Measurements from ENCODE around the gene PNPLA7. TPM values are rescaled to one million over a fixed set of nuclear protein-coding genes. Genes with fewer than 3 reads are reported as not detected.
"Not testable (repeated sequence)": the region's sequence is repeated elsewhere in the genome, so short reads cannot be mapped to it uniquely, and the experiment has no call there.

The PNPLA7 gene
- total RNA-seq, 1 experiment from 2014 or later, result 1.8 TPM

- H3K27ac ChIP-seq (ENCODE audit: low read depth, low read length); H3K4me3 ChIP-seq (replicated peaks in 1 of 2; ENCODE audit: low read depth in 1 of 2, low read length in 2 of 2); POLR2A ChIA-PET; H4K20me1 ChIP-seq (ENCODE audit: insufficient read depth); ATAC-seq; BruUV-seq (replicated peaks); DNase-seq (ENCODE audit: low read depth, low spot score); H3K4me2 ChIP-seq (ENCODE audit: low read length); CTCF ChIA-PET; H3K27me3 ChIP-seq (ENCODE audit: insufficient read depth, low read length); intact Hi-C loops (cut with micrococcal nuclease); H3K9ac ChIP-seq (ENCODE audit: low read length); H3K79me2 ChIP-seq (ENCODE audit: insufficient read depth, low read length); H3K36me3 ChIP-seq (ENCODE audit: control insufficient read depth in 1 of 2, insufficient read depth in 2 of 2, low read length in 2 of 2); H3K9me3 ChIP-seq (ENCODE audit: control insufficient read depth in 1 of 2, insufficient read depth in 1 of 2, low read depth in 1 of 2, low read length in 2 of 2); H3K9me2 ChIP-seq (ENCODE audit: insufficient read depth); RAD21 ChIA-PET (ENCODE audit: low non-redundant PET in 1 of 2, low total read pairs in 2 of 2, uncharacterized antibody in 2 of 2, unreplicated experiment in 2 of 2); H3K4me1 ChIP-seq (ENCODE audit: control insufficient read depth in 1 of 2, insufficient read depth in 2 of 2, low read length in 2 of 2); H2AFZ ChIP-seq (ENCODE audit: low read depth, low read length, poor library complexity, severe bottlenecking): not testable (repeated sequence)
Measured at GRCh38 chr9:137513136-137513535, 37.1 kb downstream of the PNPLA7 start.

- Histone ChIP-seq H2AFZ (ENCODE audit: low read depth, low read length, poor library complexity, severe bottlenecking) (no peak overlapping the region), H3K4me3 (replicated peaks in 1 of 2; ENCODE audit: low read depth in 1 of 2, low read length in 2 of 2) (no peak overlapping the region), H3K27ac (ENCODE audit: low read depth, low read length) (no peak overlapping the region), H4K20me1 (ENCODE audit: insufficient read depth) (no peaks in the 10 kb centered on the region), H3K27me3 (ENCODE audit: insufficient read depth, low read length) (no peaks in the 10 kb centered on the region), H3K36me3 (ENCODE audit: control insufficient read depth in 1 of 2, insufficient read depth in 2 of 2, low read length in 2 of 2) (no peaks in the 10 kb centered on the region), H3K79me2 (ENCODE audit: insufficient read depth, low read length) (no peaks in the 10 kb centered on the region), H3K9ac (ENCODE audit: low read length) (no peak overlapping the region), H3K9me2 (ENCODE audit: insufficient read depth) (no peaks in the 10 kb centered on the region), H3K9me3 (ENCODE audit: control insufficient read depth in 1 of 2, insufficient read depth in 1 of 2, low read depth in 1 of 2, low read length in 2 of 2) (no peaks in the 10 kb centered on the region), H3K4me1 (ENCODE audit: control insufficient read depth in 1 of 2, insufficient read depth in 2 of 2, low read length in 2 of 2) (no peaks in the 10 kb centered on the region), H3K4me2 (ENCODE audit: low read length) (no peak overlapping the region)
- intact Hi-C loops (cut with micrococcal nuclease), result no loop called here
- no peak for TF ChIP-seq ZFX (IDR thresholded peaks at IDR 0.05)
- TF ChIP-seq POLR2A (IDR thresholded peaks at IDR 0.05; ENCODE audit: borderline replicate concordance, extremely low read depth, insufficient read depth, insufficient read length), result no peak
- no peak for TF ChIP-seq POLR2AphosphoS5 (IDR thresholded peaks at IDR 0.05; ENCODE audit: low read depth, low read length)
- no peak for TF ChIP-seq CBX3 (IDR thresholded peaks at IDR 0.05; ENCODE audit: low read depth)
- TF ChIP-seq CEBPB (IDR thresholded peaks at IDR 0.05; ENCODE audit: low read depth), result no peak
- TF ChIP-seq SIN3A (IDR thresholded peaks at IDR 0.05; ENCODE audit: low read depth), result no peak
- no peak for TF ChIP-seq MAX (IDR thresholded peaks at IDR 0.05)
- TF ChIP-seq SRF (IDR thresholded peaks at IDR 0.05; ENCODE audit: low read depth), result no peak
- TF ChIP-seq SP1 (IDR thresholded peaks at IDR 0.05; ENCODE audit: low read depth), result no peak
- TF ChIP-seq EZH2phosphoT487 (IDR thresholded peaks at IDR 0.05; ENCODE audit: borderline replicate concordance), result no peak
- no TSS peak for BruUV-seq (replicated peaks)
- DNase-seq (ENCODE audit: low read depth, low spot score) (no peak), ATAC-seq (no peak)
- POLR2A ChIA-PET, result no interaction called here
- CTCF ChIA-PET, result no interaction called here
- RAD21 ChIA-PET (ENCODE audit: low non-redundant PET in 1 of 2, low total read pairs in 2 of 2, uncharacterized antibody in 2 of 2, unreplicated experiment in 2 of 2), result no interaction called here
Measured at GRCh38 chr9:137511758-137512463, 38.3 kb downstream of the PNPLA7 start.

GRCh38 chr9:137511126-137511525 is 39.1 kb downstream of the PNPLA7 start:
- ATAC-seq; DNase-seq (ENCODE audit: low read depth, low spot score); intact Hi-C loops (cut with micrococcal nuclease); H3K9ac ChIP-seq (ENCODE audit: low read length); CTCF ChIA-PET; POLR2A ChIA-PET; H3K4me2 ChIP-seq (ENCODE audit: low read length); H3K4me3 ChIP-seq (replicated peaks in 1 of 2; ENCODE audit: low read depth in 1 of 2, low read length in 2 of 2); H3K27ac ChIP-seq (ENCODE audit: low read depth, low read length); RAD21 ChIA-PET (ENCODE audit: low non-redundant PET in 1 of 2, low total read pairs in 2 of 2, uncharacterized antibody in 2 of 2, unreplicated experiment in 2 of 2); H3K9me3 ChIP-seq (ENCODE audit: control insufficient read depth in 1 of 2, insufficient read depth in 1 of 2, low read depth in 1 of 2, low read length in 2 of 2); H3K27me3 ChIP-seq (ENCODE audit: insufficient read depth, low read length); H2AFZ ChIP-seq (ENCODE audit: low read depth, low read length, poor library complexity, severe bottlenecking); H4K20me1 ChIP-seq (ENCODE audit: insufficient read depth); BruUV-seq (replicated peaks); H3K79me2 ChIP-seq (ENCODE audit: insufficient read depth, low read length); H3K9me2 ChIP-seq (ENCODE audit: insufficient read depth); H3K36me3 ChIP-seq (ENCODE audit: control insufficient read depth in 1 of 2, insufficient read depth in 2 of 2, low read length in 2 of 2); H3K4me1 ChIP-seq (ENCODE audit: control insufficient read depth in 1 of 2, insufficient read depth in 2 of 2, low read length in 2 of 2): not testable (repeated sequence)
